ENCODE results near the gene PTGDS. TPM values are rescaled to one million over a fixed set of nuclear protein-coding genes. Genes with fewer than 3 reads are reported as not detected.

The PTGDS gene
- total RNA-seq, 1 experiment from 2014 or later: 2.2 TPM

- TF ChIP-seq CREM (CRISPR knock-in tag; IDR thresholded peaks at IDR 0.05) (no peak; the same call in none of the 2 replicates), NR1H2 (CRISPR knock-in tag; IDR thresholded peaks at IDR 0.05) (no peak), NR3C1 (CRISPR knock-in tag; conservative IDR thresholded peaks at IDR 0.05; ENCODE audit: low read depth) (peak; percentile 21; the same call in 1 of the 2 replicates), TCF7 (CRISPR knock-in tag; IDR thresholded peaks at IDR 0.05; ENCODE audit: low read depth) (no peak), SOX15 (CRISPR knock-in tag; IDR thresholded peaks at IDR 0.05) (no peak), MXD4 (CRISPR knock-in tag; IDR thresholded peaks at IDR 0.05; ENCODE audit: borderline replicate concordance) (no peak), ZNF219 (CRISPR knock-in tag; IDR thresholded peaks at IDR 0.05; ENCODE audit: borderline replicate concordance) (no peak), MAX (CRISPR knock-in tag; IDR thresholded peaks at IDR 0.05) (peak; percentile 36; the same call in 1 of the 2 replicates), CDX4 (CRISPR knock-in tag; IDR thresholded peaks at IDR 0.05; ENCODE audit: borderline replicate concordance) (no peak), RELA (CRISPR knock-in tag; IDR thresholded peaks at IDR 0.05; ENCODE audit: borderline replicate concordance) (no peak), GRHL2 (CRISPR knock-in tag; IDR thresholded peaks at IDR 0.05; ENCODE audit: insufficient replicate concordance, severe bottlenecking) (no peak), ZNF671 (CRISPR knock-in tag; IDR thresholded peaks at IDR 0.05) (no peak), JAZF1 (CRISPR knock-in tag; IDR thresholded peaks at IDR 0.05) (no peak), KAT7 (CRISPR knock-in tag; IDR thresholded peaks at IDR 0.05; ENCODE audit: borderline replicate concordance) (no peak), E2F5 (CRISPR knock-in tag; IDR thresholded peaks at IDR 0.05) (peak; percentile 85), ERG (CRISPR knock-in tag; IDR thresholded peaks at IDR 0.05) (no peak), CBFB (CRISPR knock-in tag; IDR thresholded peaks at IDR 0.05; ENCODE audit: low read depth) (peak; percentile 53; the same call in 1 of the 2 replicates), TEAD1 (CRISPR knock-in tag; IDR thresholded peaks at IDR 0.05) (no peak), TP53 (CRISPR knock-in tag; IDR thresholded peaks at IDR 0.05) (no peak; the same call in 1 of the 2 replicates), ZNF121 (CRISPR knock-in tag; IDR thresholded peaks at IDR 0.05) (no peak), ZNF232 (CRISPR knock-in tag; IDR thresholded peaks at IDR 0.05) (no peak), ZNF532 (CRISPR knock-in tag; IDR thresholded peaks at IDR 0.05; ENCODE audit: borderline replicate concordance) (no peak), FOXJ3 (CRISPR knock-in tag; IDR thresholded peaks at IDR 0.05; ENCODE audit: borderline replicate concordance) (no peak), FOXP1 (CRISPR knock-in tag; IDR thresholded peaks at IDR 0.05; ENCODE audit: borderline replicate concordance) (no peak)
Observed at GRCh38 chr9:136944519-136945332, 32.6 kb upstream of the PTGDS start, which contains the start of the genes C8G and FBXW5 (continued).
